NCI-H187 (cell line): Measurements from ENCODE around the gene TMEM171.

Experiments used
- DNase-seq, 2 experiments: peaks; one replicate each; lab custom pipeline; 2025; lab: John Stamatoyannopoulos, UW

Gene TMEM171

GRCh38 chr5:73152411-73153388 is 32.3 kb downstream of the TMEM171 start:
- DNase-seq, result no peak

DNA sequence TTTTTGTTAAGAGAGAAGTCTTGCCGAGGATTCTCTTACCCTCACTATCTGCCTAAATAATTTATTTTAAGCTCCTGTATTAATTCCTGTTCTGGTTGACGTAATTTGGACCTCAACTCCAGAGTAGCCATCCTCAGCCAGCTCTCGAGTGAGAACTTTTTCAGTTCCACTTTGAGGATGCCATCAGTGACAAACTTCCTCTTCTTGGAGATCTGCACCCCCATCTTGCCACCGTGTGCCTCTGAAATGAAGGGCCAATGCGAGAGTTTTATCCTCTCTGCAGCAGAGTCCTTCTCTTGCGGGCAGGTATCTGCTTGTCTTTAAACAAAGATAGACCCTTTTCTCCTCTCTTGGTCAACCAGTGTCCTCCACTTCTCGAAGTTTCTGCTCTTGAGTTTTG is 33.1 kb downstream of the TMEM171 start:
- no peak for DNase-seq

DNA sequence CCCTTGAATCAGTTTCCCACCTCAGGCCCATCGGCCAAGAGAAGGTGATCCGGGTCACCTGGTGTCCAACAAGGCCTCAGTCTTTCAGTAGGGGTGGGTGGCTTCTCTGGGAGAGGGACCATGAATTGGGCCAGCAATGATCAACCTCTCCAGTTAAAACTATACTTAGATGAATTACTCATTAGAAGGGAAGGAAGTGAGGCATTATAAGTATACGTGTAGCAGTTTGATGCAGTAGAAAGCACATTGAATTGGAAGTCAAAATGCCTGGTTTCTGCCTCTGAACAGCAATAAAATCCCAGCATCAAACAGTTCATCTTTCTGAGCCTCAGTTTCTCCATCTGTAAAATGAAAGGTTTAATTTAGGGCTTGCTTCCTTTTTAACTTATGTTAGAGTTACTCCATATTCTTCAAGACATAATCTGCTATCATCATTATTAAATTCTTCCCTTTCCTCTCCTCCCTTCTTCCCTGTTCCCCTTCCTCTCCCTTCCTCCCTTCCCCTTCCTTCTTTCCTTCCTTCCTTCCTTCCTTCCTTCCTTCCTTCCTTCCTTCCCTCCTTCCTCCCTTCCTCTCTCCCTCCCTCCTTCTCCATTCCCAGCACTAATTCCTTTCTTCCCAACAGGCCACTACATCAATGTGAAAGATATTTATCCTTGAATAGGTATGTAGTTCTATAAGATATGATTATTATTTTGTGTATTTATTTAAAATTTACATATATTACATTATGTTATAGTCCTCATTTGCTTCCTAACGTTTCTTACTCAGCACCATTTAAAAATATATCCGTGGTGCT is 34.0 kb downstream of the TMEM171 start:
- no peak for DNase-seq

DNA sequence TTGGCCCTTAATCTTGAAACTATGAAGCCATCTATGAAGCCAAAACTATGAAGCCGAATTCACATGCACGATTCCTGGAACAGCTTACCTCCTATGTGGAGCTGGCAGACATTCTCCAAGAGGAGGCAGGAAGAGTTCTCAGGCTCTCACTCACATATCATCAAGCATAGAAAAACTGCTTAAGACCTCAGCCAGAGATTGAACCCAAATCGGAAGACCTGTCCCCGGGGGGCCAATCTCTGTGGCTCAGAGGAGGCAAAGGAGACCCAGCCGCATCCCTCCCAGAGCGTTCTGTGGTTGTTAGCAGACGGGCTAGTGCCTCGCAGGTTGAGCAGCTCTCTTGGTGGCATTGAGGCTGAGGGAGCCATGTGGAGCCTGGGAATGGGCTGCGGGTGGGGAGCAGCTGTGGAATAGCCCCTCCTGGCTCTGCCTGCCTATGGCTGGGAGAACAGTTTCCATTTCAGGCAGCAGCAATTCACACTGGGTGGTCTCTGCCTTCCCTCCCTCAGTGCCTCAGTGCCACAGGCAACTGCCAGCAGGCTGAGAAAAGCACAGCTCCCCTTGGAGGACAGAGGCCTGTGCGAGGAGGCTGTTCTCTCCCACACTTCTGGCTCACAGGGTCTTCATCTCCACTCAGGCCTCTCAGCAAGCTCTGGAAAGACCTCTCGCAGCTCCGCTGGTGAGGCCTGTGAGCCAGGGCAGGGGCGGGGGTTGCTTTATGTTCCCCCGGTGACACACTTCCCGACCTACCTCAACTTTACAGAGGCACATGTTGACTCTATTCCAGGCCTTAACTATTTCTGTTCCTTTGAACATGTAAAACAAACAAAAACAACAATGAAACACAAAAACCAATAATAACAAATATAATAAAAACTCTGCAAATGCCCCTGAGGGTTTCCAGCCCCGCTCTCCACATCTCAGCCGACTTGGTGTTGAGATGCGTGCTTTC is 35.2 kb downstream of the TMEM171 start:
- no peak for DNase-seq

GRCh38 chr5:73157414-73158303 is 37.3 kb downstream of the TMEM171 start:
- DNase-seq, result no peak

- peak; percentile 31 to 61 for DNase-seq
These were observed 37.9 kb downstream of the TMEM171 start for GRCh38 chr5:73158313-73158712.

DNA sequence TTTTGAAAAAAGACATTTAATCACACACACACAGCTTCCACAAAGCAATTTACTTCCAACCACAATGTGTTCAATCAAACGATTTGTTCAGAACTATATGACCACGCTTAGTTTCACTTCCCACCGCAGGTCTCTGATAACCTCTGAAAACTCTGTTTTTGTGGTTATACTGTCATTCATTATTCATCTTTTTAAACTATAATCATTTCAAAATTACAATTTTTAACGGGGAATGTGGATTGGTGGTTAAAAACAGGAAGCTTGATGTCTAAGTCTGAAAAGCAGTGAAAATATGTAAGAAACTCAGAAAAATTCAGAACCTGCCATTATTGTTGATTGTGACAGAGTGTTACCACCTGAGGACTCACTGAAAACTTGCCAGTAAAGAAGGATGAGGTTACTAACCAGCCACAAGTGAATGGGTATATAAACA is 39.9 kb downstream of the TMEM171 start:
- DNase-seq, result no peak

GRCh38 chr5:73170522-73170921 is 50.1 kb downstream of the TMEM171 start:
- no peak for DNase-seq

DNA sequence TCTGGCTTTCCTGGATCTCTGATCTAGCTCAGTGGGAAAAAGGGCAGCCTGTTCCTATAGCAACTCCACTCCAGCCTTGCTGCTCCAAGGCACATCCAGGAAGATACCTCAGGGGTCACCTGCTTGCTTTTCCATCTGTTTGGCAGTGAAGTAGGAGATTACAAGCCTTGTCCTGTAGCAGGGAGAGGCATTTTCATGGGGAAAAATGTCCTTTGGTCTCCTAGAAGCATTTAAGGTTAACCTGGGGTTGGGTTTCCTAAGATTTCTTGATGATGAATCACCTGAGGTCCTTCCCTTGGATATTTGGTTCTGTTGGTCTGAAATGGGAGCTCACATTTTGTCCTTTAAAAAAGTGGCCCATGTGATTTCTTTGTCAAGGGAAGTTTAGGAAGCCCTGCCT is 51.1 kb downstream of the TMEM171 start:
- no peak for DNase-seq

DNA sequence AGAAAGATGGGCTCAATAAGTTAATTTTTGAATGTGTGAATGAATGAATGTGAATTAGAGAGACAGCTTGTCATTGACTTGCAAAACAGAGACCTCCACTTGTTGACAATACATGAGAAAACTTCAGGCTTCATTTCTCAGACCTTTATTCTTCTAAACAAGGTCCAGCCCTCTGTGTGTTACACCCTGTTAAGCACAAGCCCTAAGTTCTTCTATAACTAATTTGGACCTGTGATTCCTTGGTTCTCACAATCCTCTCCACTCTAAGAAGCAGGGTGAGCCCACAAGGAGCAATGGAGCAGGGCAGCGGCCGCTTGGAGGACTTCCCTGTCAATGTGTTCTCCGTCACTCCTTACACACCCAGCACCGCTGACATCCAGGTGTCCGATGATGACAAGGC is 52.6 kb downstream of the TMEM171 start, which contains the start of gene TMEM174:
Gene TMEM174 (plus strand): TSS at position 243 of the 400 bp plus-strand sequence. CDS start 51 bp downstream, at position 294.
- DNase-seq, result no peak

GRCh38 chr5:73174100-73174815 is 53.9 kb downstream of the TMEM171 start:
- no peak for DNase-seq

DNA sequence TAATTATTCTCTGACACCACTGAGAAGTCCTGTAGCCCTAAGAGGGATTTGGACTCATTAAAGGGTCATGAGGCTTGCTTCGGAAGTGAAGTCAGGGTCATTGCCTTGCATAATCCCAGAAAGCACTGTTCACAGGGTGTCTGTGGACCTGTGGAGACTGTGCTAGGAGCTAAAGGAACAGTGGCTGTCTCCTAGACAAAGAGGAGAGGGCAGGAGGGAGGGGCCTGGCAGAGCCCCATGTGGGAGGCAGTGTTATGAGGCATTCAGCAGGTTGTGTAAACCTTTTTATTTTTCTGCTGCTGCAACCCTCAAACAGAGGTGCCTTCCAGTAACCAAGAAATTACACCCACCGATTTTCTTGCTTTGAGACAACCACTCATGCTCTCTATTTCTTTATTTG is 55.9 kb downstream of the TMEM171 start:
- no peak for DNase-seq

GRCh38 chr5:73178265-73178664 is 57.9 kb downstream of the TMEM171 start:
- DNase-seq, result no peak

DNA sequence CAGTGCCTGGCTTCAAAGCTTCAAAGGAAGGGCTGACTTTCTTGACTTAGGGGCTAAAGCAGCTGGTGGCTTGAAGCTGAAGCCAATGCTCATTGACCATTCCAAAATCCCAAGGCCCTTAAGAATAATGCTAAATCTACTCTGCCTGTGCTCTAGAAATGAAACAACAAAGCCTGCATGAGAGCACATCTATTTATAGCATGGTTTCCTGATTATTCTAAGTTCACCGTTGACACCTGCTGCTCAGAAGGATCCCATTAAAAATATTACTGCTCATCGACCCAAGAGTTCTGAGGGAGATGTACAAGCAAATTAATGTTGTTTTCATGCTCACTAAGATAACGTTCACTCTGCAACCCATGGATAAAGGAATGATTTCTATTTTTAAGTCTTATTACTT is 59.4 kb downstream of the TMEM171 start:
- peak in 1 of 2 experiments; percentile 17 for DNase-seq

DNA sequence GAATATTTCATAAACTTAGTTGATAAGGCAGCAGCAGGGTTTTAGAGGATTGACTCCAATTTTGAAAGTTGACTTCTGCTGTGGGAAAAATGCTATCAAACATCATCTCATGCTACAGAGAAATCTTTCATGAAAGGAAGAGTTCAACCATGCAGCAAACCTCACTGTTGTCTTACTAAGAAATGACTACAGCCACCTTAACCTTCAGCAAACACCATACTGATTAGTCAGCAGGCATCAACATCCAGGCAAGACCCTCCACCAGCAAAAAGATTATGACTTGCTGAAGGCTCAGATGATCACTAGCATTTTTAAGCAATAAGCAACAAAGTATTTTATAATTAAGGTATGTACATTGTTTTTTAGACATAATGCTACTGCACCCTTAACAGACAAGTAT is 60.2 kb downstream of the TMEM171 start:
- DNase-seq, result no peak
